Measurements from ENCODE around the gene TMEM232. TPM values are rescaled to one million over a fixed set of nuclear protein-coding genes. Genes with fewer than 3 reads are reported as not detected.

The TMEM232 gene
- total RNA-seq, 1 experiment from 2014 or later = 0.21 TPM

- H3K36me3 ChIP-seq (ENCODE audit: control insufficient read depth, insufficient read depth, low read length) = no peaks in the 10 kb centered on the region
- in situ Hi-C loops (cut with HindIII; ENCODE audit: low pct_unique_long_range_greater_than_20kb, low sequenced_read_pairs) (no loop called here), intact Hi-C loops (cut with micrococcal nuclease; ENCODE audit: unreplicated experiment) (no loop called here)
- BruUV-seq (replicated peaks) = no TSS peak
- H3K9me3 ChIP-seq (ENCODE audit: control insufficient read depth, insufficient read depth, low read depth, low read length) = no peaks in the 10 kb centered on the region
- no peak for ATAC-seq
- TF ChIP-seq POLR2AphosphoS5 (IDR thresholded peaks at IDR 0.05; ENCODE audit: low read depth, low read length) (no peak), CTCF (IDR thresholded peaks at IDR 0.05) (no peak), SIN3A (IDR thresholded peaks at IDR 0.05; ENCODE audit: borderline replicate concordance, insufficient read depth, low read depth, low read length) (no peak), TCF7L2 (IDR thresholded peaks at IDR 0.05; ENCODE audit: low read depth, low read length) (no peak), REST (IDR thresholded peaks at IDR 0.05; ENCODE audit: insufficient read depth in 1 of 2, low read depth in 2 of 2, low read length in 1 of 2) (no peak)
- H3K27me3 ChIP-seq (ENCODE audit: control insufficient read depth, insufficient read depth, low read length) = no peaks in the 10 kb centered on the region
- H3K27ac ChIP-seq (ENCODE audit: low read length) = no peak overlapping the region
- no peak overlapping the region for H3K4me3 ChIP-seq (ENCODE audit: low read depth in 2 of 2, low read length in 2 of 2)
- DNase-seq (ENCODE audit: low read depth, low spot score) = no peak
- CTCF ChIA-PET = no interaction called here
- no peaks in the 10 kb centered on the region for H3K4me1 ChIP-seq (ENCODE audit: control insufficient read depth, insufficient read depth, low read length)
- POLR2A ChIA-PET = no interaction called here
Measured at GRCh38 chr5:110703481-110703880, 23.0 kb downstream of the TMEM232 start.

DNA sequence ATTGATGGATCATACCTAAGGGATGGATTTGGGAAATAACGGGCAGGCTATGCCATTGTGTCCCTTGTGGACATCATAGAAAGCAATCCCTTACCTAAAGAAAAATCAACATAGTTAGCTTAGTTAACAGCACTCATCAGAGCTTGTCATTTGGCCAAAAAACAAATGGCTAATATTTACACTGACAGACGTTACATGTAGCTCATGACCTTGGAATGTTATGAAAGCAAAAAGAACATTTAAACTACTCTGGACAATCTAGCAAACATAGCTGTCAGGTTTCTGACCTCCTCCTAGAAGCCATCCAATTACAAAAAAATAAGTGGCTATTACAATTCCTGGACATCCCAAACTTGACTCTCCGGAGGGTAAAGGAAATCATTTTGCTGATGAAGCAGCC is 23.8 kb downstream of the TMEM232 start:
- Histone ChIP-seq H3K4me3 (ENCODE audit: low read depth in 2 of 2, low read length in 2 of 2) (no peak overlapping the region), H3K36me3 (ENCODE audit: control insufficient read depth, insufficient read depth, low read length) (no peaks in the 10 kb centered on the region), H3K9me3 (ENCODE audit: control insufficient read depth, insufficient read depth, low read depth, low read length) (no peaks in the 10 kb centered on the region), H3K27me3 (ENCODE audit: control insufficient read depth, insufficient read depth, low read length) (no peaks in the 10 kb centered on the region), H3K4me1 (ENCODE audit: control insufficient read depth, insufficient read depth, low read length) (no peaks in the 10 kb centered on the region), H3K27ac (ENCODE audit: low read length) (no peak overlapping the region)
- intact Hi-C loops (cut with micrococcal nuclease; ENCODE audit: unreplicated experiment) (no loop called here), in situ Hi-C loops (cut with HindIII; ENCODE audit: low pct_unique_long_range_greater_than_20kb, low sequenced_read_pairs) (no loop called here)
- ATAC-seq (no peak), DNase-seq (ENCODE audit: low read depth, low spot score) (no peak)
- TF ChIP-seq TCF7L2 (IDR thresholded peaks at IDR 0.05; ENCODE audit: low read depth, low read length) = no peak
- TF ChIP-seq SIN3A (IDR thresholded peaks at IDR 0.05; ENCODE audit: borderline replicate concordance, insufficient read depth, low read depth, low read length) = no peak
- no peak for TF ChIP-seq REST (IDR thresholded peaks at IDR 0.05; ENCODE audit: insufficient read depth in 1 of 2, low read depth in 2 of 2, low read length in 1 of 2)
- TF ChIP-seq CTCF (IDR thresholded peaks at IDR 0.05) = no peak
- no peak for TF ChIP-seq POLR2AphosphoS5 (IDR thresholded peaks at IDR 0.05; ENCODE audit: low read depth, low read length)
- ChIA-PET CTCF (no interaction called here), POLR2A (no interaction called here)
- no TSS peak for BruUV-seq (replicated peaks)

All from Panc1 (cell line).